GM19324 (cell line): ENCODE measurements around the gene ARHGEF7.

Source experiments
- ATAC-seq: cut with Tn5 transposase; IDR thresholded peaks from one replicate; pipeline ENCODE4 v1.9.1; 2021; ENCODE audit warnings: mild to moderate bottlenecking, moderate library complexity; ENCODE audit not compliant: unreplicated experiment, low FRiP score

ARHGEF7 gene

DNA sequence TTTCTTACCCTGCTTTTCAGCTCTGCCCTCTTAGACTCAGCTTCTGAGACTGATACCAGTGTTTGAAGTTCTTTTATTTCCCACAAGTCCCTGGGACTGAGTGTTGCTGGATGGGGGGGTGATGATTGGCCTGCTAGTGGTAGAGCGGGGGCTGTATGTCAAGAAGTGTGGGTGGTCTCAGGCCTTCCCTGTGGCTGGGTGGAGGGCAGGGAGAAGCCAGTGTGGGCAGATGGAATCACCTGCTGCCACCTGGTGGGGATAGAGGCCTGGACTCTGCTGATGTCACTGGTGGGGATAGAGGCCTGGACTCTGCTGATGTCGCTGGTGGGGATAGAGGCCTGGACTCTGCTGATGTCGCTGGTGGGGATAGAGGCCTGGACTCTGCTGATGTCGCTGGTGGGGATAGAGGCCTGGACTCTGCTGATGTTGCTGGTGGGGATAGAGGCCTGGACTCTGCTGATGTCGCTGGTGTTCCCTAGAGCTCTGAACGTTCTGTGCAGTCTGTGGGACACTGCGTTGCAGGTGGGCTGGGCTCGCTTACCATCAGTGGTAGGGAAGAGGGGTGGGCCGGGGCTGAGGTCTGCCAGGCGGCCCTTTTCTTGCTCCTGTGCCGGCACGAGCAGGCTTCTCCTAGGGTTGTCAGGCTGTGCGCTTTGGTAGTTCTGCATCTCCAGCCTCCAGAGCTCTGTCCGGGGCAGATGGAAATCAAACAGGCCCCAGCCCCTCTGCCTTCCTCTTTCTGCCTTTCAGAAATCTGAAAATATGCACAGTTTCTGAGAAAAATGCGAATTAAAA is 101.3 kb downstream of the ARHGEF7 start:
- no peak for ATAC-seq

DNA sequence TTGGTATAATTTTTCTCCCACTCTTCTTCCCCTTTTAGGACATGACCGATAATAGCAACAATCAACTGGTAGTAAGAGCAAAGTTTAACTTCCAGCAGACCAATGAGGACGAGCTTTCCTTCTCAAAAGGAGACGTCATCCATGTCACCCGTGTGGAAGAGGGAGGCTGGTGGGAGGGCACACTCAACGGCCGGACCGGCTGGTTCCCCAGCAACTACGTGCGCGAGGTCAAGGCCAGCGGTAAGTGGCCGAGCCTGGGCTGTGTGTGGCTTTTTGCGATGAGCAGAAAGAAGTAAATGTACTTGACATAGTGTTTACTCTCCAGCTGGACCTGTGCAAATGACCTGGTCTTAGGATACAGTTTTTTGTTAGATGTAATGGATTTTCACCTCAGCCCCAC is 102.5 kb downstream of the ARHGEF7 start:
- no peak for ATAC-seq

DNA sequence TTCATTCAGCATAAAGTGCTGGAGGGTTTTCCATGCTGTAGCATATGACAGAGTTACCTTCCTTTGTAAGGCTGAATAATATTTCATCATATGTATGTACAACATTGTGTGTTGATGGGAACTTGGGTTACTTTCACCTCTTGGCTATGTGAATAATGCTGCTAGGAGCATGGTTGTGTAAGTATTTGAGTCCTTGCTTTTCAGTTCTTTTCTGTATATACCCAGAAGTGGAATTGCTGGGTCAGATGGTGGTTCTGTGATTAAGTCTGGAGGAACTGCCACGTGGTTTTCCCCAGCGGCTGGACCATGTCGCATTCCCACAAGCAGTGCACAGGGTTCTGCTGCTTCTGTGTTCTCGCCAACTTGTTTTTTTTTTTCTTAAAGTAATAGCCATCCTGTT is 104.2 kb downstream of the ARHGEF7 start:
- ATAC-seq, result no peak

DNA sequence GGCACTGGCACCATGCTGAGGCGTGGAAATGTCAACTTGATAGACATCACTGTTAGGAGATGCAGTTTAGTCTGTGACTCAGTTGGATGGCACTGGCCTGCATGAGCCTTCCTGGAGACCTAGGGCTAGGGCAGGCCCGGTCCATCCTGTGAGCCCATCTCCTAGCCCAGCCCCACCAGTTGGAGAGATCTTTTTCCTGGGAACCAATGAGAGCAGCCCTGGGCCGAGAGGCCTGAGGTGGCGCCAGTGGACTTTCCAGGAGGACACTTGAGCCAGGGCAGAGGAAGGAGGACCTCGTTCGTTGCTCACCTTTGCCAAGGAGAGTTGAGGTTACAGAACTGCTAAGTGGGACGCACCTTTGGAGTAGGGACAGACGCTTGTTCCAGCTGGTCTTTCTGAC is 104.8 kb downstream of the ARHGEF7 start:
- ATAC-seq, result no peak

DNA sequence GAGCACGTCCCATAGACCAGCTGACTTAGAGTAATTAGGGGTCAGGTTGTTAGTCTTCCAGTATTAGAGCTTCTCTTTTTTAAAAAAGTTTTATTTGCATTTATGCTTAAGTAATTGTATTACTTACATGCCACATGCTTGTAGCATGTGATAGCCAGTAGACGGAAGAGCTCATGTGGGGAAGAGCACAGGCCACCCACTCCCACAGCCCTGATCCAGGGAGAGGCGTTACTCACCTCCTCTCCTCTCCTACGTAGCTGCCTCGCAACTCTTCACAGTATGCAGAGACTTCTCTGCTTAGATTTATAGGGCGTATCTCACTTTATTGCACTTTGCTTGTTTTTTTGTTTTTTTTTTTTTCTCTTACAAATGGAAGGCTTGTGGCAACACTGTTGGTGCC is 110.1 kb downstream of the ARHGEF7 start:
- no peak for ATAC-seq

DNA sequence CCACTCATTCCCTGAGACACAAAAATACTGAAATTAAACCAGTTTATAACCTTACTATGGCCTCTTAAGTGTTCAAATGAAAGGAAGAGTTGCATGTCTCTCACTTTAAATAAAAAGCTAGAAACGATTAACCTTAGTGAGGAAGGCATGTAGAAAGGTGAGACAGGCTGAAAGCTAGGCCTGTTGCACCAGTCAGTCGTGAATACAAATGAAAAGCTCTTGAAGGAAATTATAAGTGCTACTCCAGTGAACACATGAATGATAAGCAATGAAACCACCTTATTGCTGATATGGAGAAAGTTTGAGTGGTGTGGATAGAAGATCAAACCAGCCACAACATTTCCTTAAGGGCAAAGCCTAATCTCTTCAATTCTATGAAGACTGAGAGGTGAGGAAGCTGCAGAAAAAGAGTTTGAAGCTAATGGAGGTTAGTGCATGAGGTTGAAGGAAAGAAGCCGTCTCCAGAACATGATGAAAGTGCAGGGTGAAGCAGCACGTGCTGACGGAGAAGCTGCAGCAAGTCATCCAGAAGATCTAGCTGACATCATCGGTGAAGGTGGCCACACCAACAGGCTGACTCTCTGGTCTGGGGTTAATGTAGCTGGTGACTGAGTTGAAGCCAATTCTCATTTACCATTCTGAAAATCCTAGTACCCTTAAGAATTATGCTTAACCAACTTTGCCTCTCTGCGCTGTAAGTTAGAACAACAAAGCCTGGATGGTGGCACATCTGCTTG is 110.9 kb downstream of the ARHGEF7 start:
- no peak for ATAC-seq

DNA sequence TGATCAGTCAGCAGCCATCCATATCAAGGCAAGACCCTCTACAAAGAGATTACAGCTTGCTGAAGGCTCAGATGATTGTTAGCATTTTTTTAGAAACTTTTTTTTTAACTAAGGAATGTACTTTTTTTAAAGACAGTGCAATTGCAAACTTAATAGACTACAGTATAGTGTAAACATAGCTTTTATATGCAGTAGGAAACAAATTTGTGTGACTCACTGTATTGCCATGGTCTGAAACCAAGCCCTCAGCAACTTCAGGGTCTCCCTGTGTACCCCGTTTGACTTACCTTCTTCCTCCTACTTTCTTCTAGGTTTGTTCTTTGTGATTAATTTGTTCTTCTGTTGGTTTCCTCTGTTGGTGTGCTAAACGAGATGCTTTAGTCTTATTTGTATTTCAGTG is 112.3 kb downstream of the ARHGEF7 start:
- ATAC-seq, result no peak

DNA sequence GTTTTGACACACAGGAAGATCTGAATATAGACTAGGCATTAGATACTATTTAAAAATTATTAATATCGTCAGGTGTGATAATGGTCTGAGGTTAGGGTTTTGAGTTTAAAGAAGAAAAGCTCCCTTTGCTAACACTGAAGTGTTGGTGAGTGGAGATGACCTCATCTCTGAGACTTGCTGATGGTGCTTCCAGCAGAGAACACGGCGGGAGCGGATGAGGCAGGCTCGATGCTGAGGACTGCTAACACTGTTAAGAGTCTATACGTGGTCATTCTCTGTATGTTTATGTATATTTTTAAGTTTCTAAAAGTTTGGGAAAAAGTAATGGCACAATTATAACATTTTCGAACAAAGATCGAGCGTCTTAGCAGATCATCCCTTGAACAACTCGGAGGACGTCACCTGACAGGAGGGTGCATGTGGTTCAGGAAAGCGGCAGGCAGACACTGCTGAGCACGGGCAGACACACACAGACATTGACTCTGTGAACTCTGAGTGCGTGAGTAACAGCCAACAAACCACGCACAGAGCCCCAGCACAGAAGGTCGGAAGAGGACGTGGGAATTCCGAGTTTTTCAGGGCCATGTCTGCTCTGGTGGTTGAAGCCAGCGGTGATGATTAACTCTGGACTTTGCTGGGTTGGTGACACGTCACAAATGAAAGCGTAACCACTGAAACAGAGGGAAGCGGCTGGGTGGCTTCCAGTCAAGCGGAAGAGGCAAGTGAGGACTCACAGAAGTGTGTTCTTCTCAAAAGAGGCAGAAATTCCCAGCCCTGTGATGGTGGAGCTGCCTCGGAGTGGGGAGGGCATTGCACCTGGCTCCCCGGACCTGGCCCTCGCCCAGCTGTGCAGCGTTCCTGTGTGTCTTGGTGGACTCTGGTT is 113.4 kb downstream of the ARHGEF7 start:
- no peak for ATAC-seq

DNA sequence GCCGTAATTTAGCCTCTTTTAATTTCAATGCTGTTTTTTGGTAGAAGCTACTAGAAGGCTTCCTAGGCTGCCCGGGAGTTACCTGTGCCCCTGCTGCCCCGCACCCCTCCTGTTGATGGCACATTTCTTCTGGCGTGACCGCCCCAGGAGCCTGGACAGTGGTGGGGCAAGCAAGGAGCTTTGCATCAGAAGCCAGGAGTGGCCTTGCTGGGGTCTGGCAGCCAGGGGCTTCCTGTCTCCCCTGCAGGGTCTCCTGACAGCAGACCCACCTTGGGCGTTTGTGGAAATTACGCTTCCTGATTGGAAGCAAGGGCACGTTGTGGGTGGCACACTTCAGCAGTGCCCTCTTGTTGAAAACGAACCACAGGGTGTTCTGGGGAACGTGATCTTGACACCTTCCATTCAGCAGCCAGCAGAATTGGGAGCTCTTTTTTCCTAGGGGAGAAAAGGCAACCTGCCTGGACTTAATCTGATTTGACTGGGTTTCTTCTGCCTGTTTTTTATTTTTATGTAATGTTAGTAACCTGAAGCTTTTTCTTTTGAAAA is 115.3 kb downstream of the ARHGEF7 start:
- no peak for ATAC-seq

DNA sequence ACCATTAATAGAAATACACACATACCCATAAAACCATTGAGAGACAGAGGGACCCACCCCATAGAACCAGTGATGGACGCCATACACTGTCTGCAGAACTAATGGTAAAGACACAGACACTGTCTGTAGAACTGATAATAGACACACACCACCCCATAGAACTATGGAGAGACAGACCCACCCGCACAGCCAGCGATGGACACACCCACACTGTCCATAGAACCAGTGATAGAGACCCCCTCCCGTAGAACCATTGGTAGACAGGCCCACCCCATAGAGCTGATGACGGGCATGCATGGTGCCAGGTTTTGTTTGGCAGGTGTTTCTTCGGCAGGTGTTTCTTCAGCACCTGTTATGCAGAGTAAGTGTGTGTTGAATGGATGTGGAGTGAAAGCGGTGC is 117.1 kb downstream of the ARHGEF7 start:
- no peak for ATAC-seq

DNA sequence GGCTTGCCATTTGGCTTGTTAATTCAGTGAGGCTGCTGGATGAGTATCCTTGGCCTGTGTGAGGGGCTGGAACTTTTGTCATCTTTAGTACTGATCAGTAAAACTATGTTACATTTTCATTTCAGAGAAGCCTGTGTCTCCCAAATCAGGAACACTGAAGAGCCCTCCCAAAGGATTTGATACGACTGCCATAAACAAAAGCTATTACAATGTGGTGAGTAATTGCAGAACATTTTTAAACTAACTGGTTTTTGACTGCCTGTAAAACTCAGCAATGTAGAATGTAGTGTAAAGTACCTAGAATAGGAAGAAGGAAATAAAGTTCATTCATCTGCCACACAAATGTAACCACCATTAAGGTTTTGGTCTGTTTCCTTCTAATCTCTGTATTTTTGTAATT is 118.0 kb downstream of the ARHGEF7 start:
- ATAC-seq, result no peak

DNA sequence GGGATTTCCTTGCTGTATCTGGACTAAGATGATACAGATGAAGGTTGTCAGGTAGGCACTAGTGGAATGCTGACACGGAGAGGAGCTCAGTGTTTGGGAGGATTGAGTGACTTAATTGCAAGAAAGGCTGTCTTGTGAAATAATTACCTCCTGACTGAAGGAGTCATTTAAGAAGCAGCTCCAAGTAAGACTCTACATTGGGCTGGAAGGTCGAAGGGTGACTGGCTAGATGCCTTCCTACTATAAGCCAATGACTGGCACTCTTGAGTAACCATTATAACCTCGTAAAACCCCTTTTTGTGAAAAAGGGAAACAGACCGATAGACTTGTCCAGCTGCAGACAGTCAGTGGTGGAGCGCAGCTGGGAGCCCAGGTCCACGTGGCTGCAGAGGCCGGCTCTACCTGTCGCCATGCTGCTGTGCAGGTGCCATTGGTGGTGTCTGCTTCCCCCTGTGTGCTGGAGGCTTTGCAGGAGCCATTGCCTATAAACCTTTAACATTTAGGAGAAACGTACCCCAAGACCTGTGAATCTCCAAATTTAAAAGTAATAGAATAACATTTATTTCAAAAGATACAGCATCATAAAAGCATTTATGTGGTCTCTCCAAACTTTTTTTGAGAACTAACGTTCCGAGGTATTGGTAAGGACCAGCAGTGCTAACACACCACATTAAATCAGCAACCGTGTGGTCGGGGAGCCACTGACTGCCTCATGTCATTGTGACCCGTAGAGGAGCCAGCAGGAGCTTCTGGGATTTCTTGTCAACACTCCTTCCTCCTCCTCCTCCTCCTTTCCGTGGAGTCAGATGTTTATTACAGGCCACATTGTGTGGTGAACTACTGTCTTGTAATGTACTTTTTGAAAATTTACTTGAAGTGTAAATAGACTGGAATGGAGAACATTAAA is 124.9 kb downstream of the ARHGEF7 start:
- ATAC-seq, result no peak

DNA sequence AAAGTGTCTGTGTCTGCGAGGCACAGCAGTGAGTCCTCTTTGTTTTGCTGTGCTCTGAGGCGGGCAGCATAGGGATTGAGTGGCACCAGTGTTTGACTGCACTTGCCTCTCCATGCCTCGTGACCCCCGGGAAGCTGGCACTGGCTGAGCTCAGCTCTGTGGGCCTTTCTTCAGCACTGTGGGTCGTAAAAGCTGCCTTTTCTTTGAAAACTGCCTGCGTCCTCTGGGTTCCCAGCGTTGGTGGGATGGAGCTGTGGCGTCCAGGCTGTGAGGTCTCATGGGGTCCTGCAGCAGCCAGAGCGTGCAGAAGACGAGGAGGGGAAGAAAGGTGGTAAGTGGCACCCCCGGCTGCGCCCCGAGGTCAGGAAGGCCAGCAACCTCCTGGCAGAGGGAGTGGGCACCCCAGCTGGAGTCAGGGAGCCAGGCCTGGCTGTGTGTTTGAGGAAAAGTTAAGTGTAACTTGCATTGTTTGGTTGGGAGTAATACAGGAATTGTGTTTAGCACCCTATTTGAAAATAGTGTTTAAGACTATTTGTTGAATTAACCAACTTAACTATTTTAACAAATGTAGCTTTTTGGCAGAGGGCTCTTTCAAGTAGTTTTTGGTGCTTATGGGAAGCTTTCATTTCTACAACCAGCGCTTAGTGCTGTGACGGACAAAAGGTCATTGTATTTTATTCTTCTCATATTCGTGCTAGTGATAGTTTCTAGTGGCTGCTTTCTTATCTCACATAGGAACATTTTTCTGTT is 126.1 kb downstream of the ARHGEF7 start:
- ATAC-seq, result no peak

DNA sequence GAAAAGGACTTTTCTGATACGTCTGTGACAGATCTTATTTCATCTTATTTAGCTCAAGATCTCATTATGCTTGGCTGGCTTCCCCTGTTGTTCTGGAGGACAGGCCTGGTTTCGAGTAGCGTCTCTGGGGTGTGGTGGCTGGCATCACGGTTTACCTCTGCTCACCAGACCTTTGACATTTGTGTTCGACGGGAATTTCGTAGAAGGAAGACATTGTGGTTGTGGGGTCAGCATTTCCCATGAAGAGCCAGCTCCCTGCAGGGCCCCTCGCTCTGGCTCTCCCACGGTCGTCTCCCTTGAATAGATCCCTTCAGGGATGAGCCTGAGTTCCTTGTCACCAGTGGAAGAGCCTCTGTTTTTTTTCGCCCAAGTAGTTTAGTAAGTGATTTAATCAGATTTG is 126.8 kb downstream of the ARHGEF7 start:
- no peak for ATAC-seq

DNA sequence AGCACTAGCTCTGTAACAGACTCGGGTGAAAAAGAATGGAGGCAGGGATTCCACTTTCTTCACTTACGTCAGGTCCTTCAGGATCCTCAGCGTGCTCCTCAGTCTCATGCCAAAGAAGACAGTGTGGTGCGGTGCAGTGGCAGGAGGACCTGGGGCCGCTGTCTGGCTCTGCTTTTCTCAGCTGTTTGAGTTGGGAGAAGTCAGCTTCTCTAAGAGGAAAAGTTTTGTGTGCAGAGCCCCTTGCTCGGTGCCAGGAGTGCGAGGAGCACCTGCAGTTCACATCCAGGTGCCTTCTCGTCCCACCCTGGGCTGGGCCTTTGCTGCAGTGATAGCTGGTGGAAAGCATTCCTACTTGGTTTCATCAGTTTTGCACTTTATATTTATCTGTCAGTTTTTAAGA is 127.5 kb downstream of the ARHGEF7 start:
- ATAC-seq, result no peak

DNA sequence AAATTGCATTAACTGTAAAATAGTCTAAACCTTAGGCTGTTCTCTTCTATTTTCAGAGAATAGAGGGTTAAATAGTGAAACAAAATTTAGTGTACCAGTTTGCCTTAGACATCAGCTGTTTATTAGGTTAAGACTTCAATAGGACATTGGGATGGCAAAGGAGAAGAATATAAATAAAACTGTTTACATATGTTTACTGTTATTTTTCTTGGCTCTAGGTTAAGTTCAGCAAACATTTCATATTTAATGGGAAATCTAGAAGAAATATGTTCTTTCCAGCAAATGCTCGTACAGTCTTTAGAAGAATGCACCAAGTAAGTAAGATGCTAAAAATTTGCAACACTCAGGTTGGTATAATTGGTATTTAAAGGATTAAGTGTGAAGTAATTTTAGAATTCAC is 128.9 kb downstream of the ARHGEF7 start:
- ATAC-seq, result no peak

DNA sequence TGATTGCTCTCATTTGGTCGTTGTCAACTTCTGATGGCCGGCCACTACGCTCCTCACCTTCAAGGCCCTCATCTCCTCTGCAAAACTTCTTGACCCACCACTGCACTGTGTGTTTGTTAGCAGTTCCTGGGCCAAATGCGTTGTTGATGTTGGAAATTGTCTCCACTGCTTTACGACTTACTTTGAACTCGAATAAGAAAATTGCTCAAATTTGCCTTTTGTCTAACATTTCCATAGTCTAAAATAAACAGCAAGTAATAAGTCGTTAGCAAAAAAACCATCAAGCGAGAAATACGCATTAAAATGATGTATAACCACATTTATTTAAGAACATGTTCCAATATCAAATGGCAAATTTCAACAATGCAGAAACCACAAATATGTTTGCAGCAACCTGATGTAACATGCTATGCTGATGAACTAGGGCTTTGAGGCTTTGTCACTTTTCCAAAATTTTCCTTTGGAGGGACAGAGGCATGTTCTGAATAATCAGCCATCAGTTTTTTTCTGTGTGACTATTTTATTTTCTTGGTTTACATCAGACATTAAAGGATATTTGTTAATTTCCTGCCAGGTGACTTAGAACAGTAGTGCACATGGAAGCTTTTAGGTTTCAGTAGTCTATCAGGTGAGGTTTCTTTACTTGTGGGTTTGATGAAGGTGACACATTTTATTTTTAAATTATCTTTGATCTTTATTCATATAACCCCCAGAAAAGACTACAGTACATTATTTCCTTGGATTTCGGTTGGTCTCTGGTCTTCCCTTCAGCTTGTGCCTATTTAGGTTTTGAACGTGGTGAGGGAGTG is 130.7 kb downstream of the ARHGEF7 start:
- ATAC-seq, result no peak

DNA sequence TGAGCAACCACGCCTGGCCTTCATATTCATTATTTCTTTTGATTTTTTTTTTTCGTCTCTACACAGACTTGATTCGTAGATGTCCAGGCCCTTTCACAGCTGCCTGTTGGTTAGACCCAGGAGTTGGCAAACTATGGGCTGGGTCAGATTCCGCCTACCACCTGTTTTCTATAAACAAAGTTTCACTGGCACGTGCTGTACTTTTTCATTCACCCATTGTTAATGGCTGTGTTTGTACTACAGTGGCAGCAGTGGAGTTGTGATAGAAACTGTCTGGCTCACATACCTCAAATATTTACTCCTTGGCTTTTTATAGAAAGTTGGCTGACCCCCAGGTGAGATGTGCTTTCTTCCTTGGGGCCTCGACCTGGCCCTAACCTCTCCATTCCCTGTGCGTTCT is 132.4 kb downstream of the ARHGEF7 start:
- ATAC-seq, result no peak
